Liver (tissue), 9 donors: Measurements from ENCODE around the gene PRSS1. TPM values are rescaled to one million over a fixed set of nuclear protein-coding genes. Genes with fewer than 3 reads are reported as not detected.

Experiments used
- DNase-seq: peaks from one replicate; pipeline ENCODE4 v3.0.0-alpha.2; 2017; ENCODE audit warnings: low spot score
- H3K27ac ChIP-seq, 2 donors: one replicate each; pipeline ENCODE4 v1.7.0; 2013; ENCODE audit warnings: inconsistent platforms in 2 of 2, low read length in 2 of 2, control low read depth in 1 of 2, low read depth in 1 of 2, mild to moderate bottlenecking in 1 of 2
- H3K27me3 ChIP-seq, 4 donors: one replicate each; pipeline versions ENCODE4 v1.6.1 to v1.7.0; 2013; ENCODE audit warnings: low read length in 3 of 4, inconsistent platforms in 1 of 4, mild to moderate bottlenecking in 1 of 4, moderate library complexity in 1 of 4; ENCODE audit not compliant: control insufficient read depth in 4 of 4, insufficient read depth in 4 of 4
- H3K36me3 ChIP-seq, 4 donors: one replicate each; pipeline versions ENCODE4 v1.6.1 to v1.7.0; 2013; ENCODE audit warnings: low read length in 3 of 4, mild to moderate bottlenecking in 3 of 4, low read depth in 1 of 4, moderate library complexity in 1 of 4; ENCODE audit not compliant: control insufficient read depth in 4 of 4, insufficient read depth in 3 of 4
- H3K4me1 ChIP-seq, 4 donors: one replicate each; pipeline versions ENCODE4 v1.6.1 to v1.7.0; 2013; ENCODE audit warnings: low read length in 3 of 4, mild to moderate bottlenecking in 3 of 4, moderate library complexity in 1 of 4; ENCODE audit not compliant: control insufficient read depth in 4 of 4, insufficient read depth in 4 of 4
- H3K4me3 ChIP-seq, 3 donors: one replicate each; pipeline versions ENCODE4 v1.6.1 to v1.7.0; 2013; ENCODE audit warnings: low read length in 3 of 3, control low read depth in 1 of 3, low read depth in 1 of 3, mild to moderate bottlenecking in 1 of 3
- H3K9ac ChIP-seq, 2 donors: one replicate each; pipeline ENCODE4 v1.7.0; 2013; ENCODE audit warnings: low read length in 2 of 2, mild to moderate bottlenecking in 2 of 2, moderate library complexity in 2 of 2, control low read depth in 1 of 2, low read depth in 1 of 2
- H3K9me3 ChIP-seq, 4 donors: one replicate each; pipeline versions ENCODE4 v1.6.1 to v1.7.0; 2013; ENCODE audit warnings: low read length in 3 of 4; ENCODE audit not compliant: control insufficient read depth in 4 of 4
- CTCF ChIP-seq: fragments of 150-350 bp; IDR thresholded peaks from 2 replicates; pipeline ENCODE4 v1.5.1; 2017; ENCODE audit warnings: improper control_type of control experiment, low read depth, low read length; ENCODE audit not compliant: missing input control
- EGR1 ChIP-seq, 2 donors: IDR thresholded peaks; 2 replicates each; pipeline ENCODE4 v1.6.1; 2016 to 2018; ENCODE audit warnings: antibody characterized with exemption in 2 of 2, low read depth in 2 of 2
- FOXA1 ChIP-seq: IDR thresholded peaks from 2 replicates; pipeline ENCODE4 v1.6.1; 2016; ENCODE audit warnings: antibody characterized with exemption
- FOXA2 ChIP-seq: IDR thresholded peaks from 2 replicates; pipeline ENCODE4 v1.6.1; 2016; ENCODE audit warnings: antibody characterized with exemption
- HNF4A ChIP-seq, 2 donors: conservative IDR thresholded peaks; 2 replicates each; pipeline ENCODE4 v1.6.1; 2016; ENCODE audit warnings: antibody characterized with exemption in 2 of 2, mild to moderate bottlenecking in 2 of 2
- HNF4G ChIP-seq: IDR thresholded peaks from 2 replicates; pipeline ENCODE4 v1.6.1; 2016; ENCODE audit warnings: antibody characterized with exemption
- JUND ChIP-seq, 2 donors: IDR thresholded peaks; 2 replicates each; pipeline ENCODE4 v1.6.1; 2016; ENCODE audit warnings: antibody characterized with exemption in 2 of 2
- MAX ChIP-seq: IDR thresholded peaks from 2 replicates; pipeline ENCODE4 v1.6.1; 2016; ENCODE audit warnings: antibody characterized with exemption
- NR2F2 ChIP-seq: IDR thresholded peaks from 2 replicates; pipeline ENCODE4 v1.6.1; 2016; ENCODE audit warnings: antibody characterized with exemption
- RAD21 ChIP-seq, 2 donors: IDR thresholded peaks; 2 replicates each; pipeline ENCODE4 v1.6.1; 2016; ENCODE audit warnings: antibody characterized with exemption in 2 of 2, mild to moderate bottlenecking in 2 of 2
- REST ChIP-seq: IDR thresholded peaks from 2 replicates; pipeline ENCODE4 v1.6.1; 2016; ENCODE audit warnings: antibody characterized with exemption, mild to moderate bottlenecking
- RXRA ChIP-seq, 2 donors: IDR thresholded peaks; 2 replicates each; pipeline ENCODE4 v1.6.1; 2017 to 2018; ENCODE audit warnings: antibody characterized with exemption in 2 of 2, mild to moderate bottlenecking in 1 of 2
- SP1 ChIP-seq: IDR thresholded peaks from 2 replicates; pipeline ENCODE4 v1.6.1; 2018; ENCODE audit warnings: antibody characterized with exemption, mild to moderate bottlenecking
- TAF1 ChIP-seq: conservative IDR thresholded peaks from 2 replicates; pipeline ENCODE4 v1.6.1; 2016; ENCODE audit warnings: antibody characterized with exemption, mild to moderate bottlenecking
- YY1 ChIP-seq: IDR thresholded peaks from 2 replicates; pipeline ENCODE4 v1.6.1; 2016; ENCODE audit warnings: antibody characterized with exemption, mild to moderate bottlenecking
- ZBTB33 ChIP-seq: IDR thresholded peaks from 2 replicates; pipeline ENCODE4 v1.6.1; 2016; ENCODE audit warnings: antibody characterized with exemption
- WGBS: extraction: QIAGEN DNeasy Blood & Tissue Kit; methylation state at CpG from one replicate; pipeline ENCODE4 v1.1.7; 2013; 5-methylcytosine and 5-hydroxymethylcytosine counted together
- polyA plus RNA-seq, 2 donors: library from polyadenylated mRNA; stranded (reverse) in 1 of 2; unstranded in 1 of 2; fragments of 200-250 nt in 1 of 2; fragments of >200 nt in 1 of 2; fragmentation: Nextera tagmentation in 1 of 2; extraction: Ambion mirVana in 1 of 2; gene quantifications; one replicate each; pipeline versions ENCODE4 v1.2.1 to v1.2.3, GENCODE V29; 2013 to 2015
- total RNA-seq, 2 donors: library from RNA; depleted of rRNA; stranded (reverse); fragments of >200 nt; gene quantifications; one replicate each; pipeline ENCODE4 v1.2.3, GENCODE V29; 2014
- donor health status: healthy.
- donor health status: healthy.
- donor health status: healthy.
- donor health status: healthy.
- donor health status: healthy.

The PRSS1 gene
- total and polyA plus RNA-seq, 4 donors, result not detected

- TF ChIP-seq ZBTB33, result no peak
- no peak for TF ChIP-seq NR2F2
- TF ChIP-seq FOXA1, result no peak
- no peak for TF ChIP-seq FOXA2
- no peak for TF ChIP-seq SP1
Observed at GRCh38 chr7:142772673-142773072, 23.4 kb downstream of the PRSS1 start (continued).

- Histone ChIP-seq H3K27me3 (no peaks in the 10 kb centered on the region), H3K9ac (no peak overlapping the region), H3K4me3 (no peak overlapping the region), H3K4me1 (no peaks in the 10 kb centered on the region), H3K27ac (no peak overlapping the region), H3K36me3 (no peaks in the 10 kb centered on the region), H3K9me3 (no peaks in the 10 kb centered on the region)
- no peak for TF ChIP-seq RXRA (IDR thresholded peaks at IDR 0.05)
- TF ChIP-seq ZBTB33, result no peak
- TF ChIP-seq MAX, result no peak
- no peak for TF ChIP-seq EGR1 (IDR thresholded peaks at IDR 0.05; ENCODE audit: low read depth in 2 of 2)
- TF ChIP-seq NR2F2, result no peak
- TF ChIP-seq TAF1, result no peak
- no peak for TF ChIP-seq HNF4G
- no peak for TF ChIP-seq HNF4A (conservative IDR thresholded peaks at IDR 0.05)
- TF ChIP-seq SP1, result no peak
- TF ChIP-seq REST, result no peak
- TF ChIP-seq YY1, result no peak
- TF ChIP-seq CTCF, result no peak
- no peak for TF ChIP-seq FOXA2
- TF ChIP-seq RAD21 (IDR thresholded peaks at IDR 0.05), result no peak
- TF ChIP-seq JUND (IDR thresholded peaks at IDR 0.05), result no peak
- 85% methylated on average over 12 of the region's 12 CpGs for WGBS
- no peak for DNase-seq
Observed at GRCh38 chr7:142773230-142773629, 24.0 kb downstream of the PRSS1 start.
